Kidney (tissue), 14 donors: ENCODE measurements around the gene SAP130. TPM values are rescaled to one million over a fixed set of nuclear protein-coding genes. Genes with fewer than 3 reads are reported as not detected.

Experiments used
- DNase-seq, 5 donors: peaks; one replicate each; pipeline ENCODE4 v3.0.0-alpha.2; 2013 to 2020
- FAIRE-seq: peaks from 2 replicates; lab custom pipeline; 2012; peaks lifted over from hg19 to GRCh38; lab: Jason Lieb, UNC
- H3K27ac ChIP-seq, 2 donors: one replicate each; pipeline ENCODE4 v1.7.0; 2013; ENCODE audit warnings: low read depth in 2 of 2, low read length in 2 of 2, inconsistent platforms in 1 of 2
- H3K27me3 ChIP-seq: one replicate; pipeline ENCODE4 v1.7.1; 2013; ENCODE audit warnings: low read length, inconsistent platforms; ENCODE audit not compliant: control insufficient read depth, insufficient read depth
- H3K36me3 ChIP-seq, 3 donors: one replicate each; pipeline versions ENCODE4 v1.7.0 to v1.7.1; 2013; ENCODE audit warnings: low read length in 3 of 3, control low read depth in 1 of 3, inconsistent platforms in 1 of 3; ENCODE audit not compliant: insufficient read depth in 3 of 3, control insufficient read depth in 2 of 3
- H3K4me1 ChIP-seq, 3 donors: one replicate each; pipeline versions ENCODE4 v1.7.0 to v1.7.1; 2013; ENCODE audit warnings: low read length in 3 of 3, inconsistent platforms in 1 of 3, low read depth in 1 of 3; ENCODE audit not compliant: control insufficient read depth in 2 of 3, insufficient read depth in 2 of 3
- H3K4me3 ChIP-seq, 3 donors: one replicate each; pipeline versions ENCODE4 v1.7.0 to v1.8.1; 2013; ENCODE audit warnings: low read length in 3 of 3, control low read depth in 1 of 3, inconsistent platforms in 1 of 3
- H3K9ac ChIP-seq, 3 donors: one replicate each; pipeline versions ENCODE4 v1.7.0 to v1.7.1; 2013; ENCODE audit warnings: low read length in 3 of 3, control low read depth in 1 of 3, inconsistent platforms in 1 of 3
- H3K9me3 ChIP-seq, 3 donors: one replicate each; pipeline versions ENCODE4 v1.7.0 to v1.7.1; 2013; ENCODE audit warnings: low read length in 3 of 3, control low read depth in 1 of 3, inconsistent platforms in 1 of 3; ENCODE audit not compliant: control insufficient read depth in 2 of 3, insufficient read depth in 1 of 3
- CTCF ChIP-seq: IDR thresholded peaks from 3 replicates; pipeline ENCODE4 v1.5.1; 2012; ENCODE audit warnings: mild to moderate bottlenecking, moderate library complexity, borderline replicate concordance; ENCODE audit not compliant: insufficient read depth; ENCODE audit errors: extremely low read depth
- intact Hi-C: fragments of 100-400 bp; cut with DNase I; formaldehyde crosslinking; loops from one replicate; pipeline ENCODE4 v1.11.1; 2022
- polyA plus RNA-seq: library from polyadenylated mRNA; stranded (reverse); fragments of 350-450 nt; fragmentation: Illumina TruSeq; extraction: RNeasy Lipid Tissue Mini Kit (QIAGEN cat#74804); gene quantifications from one replicate; pipeline ENCODE4 v1.2.3, GENCODE V29; 2014; ENCODE audit warnings: low read depth, low replicate concordance; ENCODE audit not compliant: insufficient read depth
- total RNA-seq: library from RNA; stranded (reverse); fragmentation: NEBNext Ultra II Directional; extraction: Animal tissue kit (Norgen Biotek cat#: 25700); gene quantifications from one replicate; pipeline ENCODE4 v1.2.1, GENCODE V29; 2021
- donor health status: control.
- donor health status: control.
- donor health status: control.
- donor health status: control.
- donor health status: control.
- donor health status: DM: yes; HTN: yes; CAD: no.
- donor health status: Normal renal cell carcinoma (clear cell type).

The SAP130 gene
- total and polyA plus RNA-seq, 2 donors from 2014 or later: 6.2 to 17.5 TPM

- H3K9me3 ChIP-seq: peaks cover 0 to 13% (median 3%) of the 10 kb centered on the region in 3 donors
- H3K27ac ChIP-seq: no peak overlapping the region
- no peaks in the 10 kb centered on the region for H3K36me3 ChIP-seq
- no peak overlapping the region for H3K9ac ChIP-seq
- FAIRE-seq (no peak), DNase-seq (no peak)
- TF ChIP-seq CTCF: no peak
- H3K4me3 ChIP-seq: no peak overlapping the region
- no peaks in the 10 kb centered on the region for H3K27me3 ChIP-seq
- intact Hi-C loops: no loop called here
- H3K4me1 ChIP-seq: peaks cover 0 to 4% (median 0%) of the 10 kb centered on the region in 3 donors
Observed at GRCh38 chr2:128032092-128032491, 4.2 kb upstream of the SAP130 start.

- H3K4me3 ChIP-seq: peak overlapping the region; percentile 18 to 86 (median 78)
- no peaks in the 10 kb centered on the region for H3K36me3 ChIP-seq
- peaks cover 0 to 5% (median 3%) of the 10 kb centered on the region in 3 donors for H3K9me3 ChIP-seq
- H3K27me3 ChIP-seq: no peaks in the 10 kb centered on the region
- intact Hi-C loops: no loop called here
- no peak for TF ChIP-seq CTCF
- peak overlapping the region; percentile 23 to 55 for H3K27ac ChIP-seq
- no peak for DNase-seq
- H3K9ac ChIP-seq: peak overlapping the region in 1 of 3 donors; percentile 70
- FAIRE-seq: no peak
- H3K4me1 ChIP-seq: peaks cover 0 to 4% (median 0%) of the 10 kb centered on the region in 3 donors
Observed at GRCh38 chr2:128028668-128029054, 802 bp upstream of the SAP130 start.

- FAIRE-seq (no peak), DNase-seq (peak; percentile 99 to 100 (median 100))
- Histone ChIP-seq H3K9me3 (peaks cover 0 to 4% (median 3%) of the 10 kb centered on the region in 3 donors), H3K4me1 (peaks cover 0 to 4% (median 0%) of the 10 kb centered on the region in 3 donors), H3K27me3 (no peaks in the 10 kb centered on the region), H3K36me3 (no peaks in the 10 kb centered on the region), H3K27ac (peak overlapping the region; percentile 86 to 92), H3K4me3 (peak overlapping the region; percentile 45 to 86 (median 67)), H3K9ac (peak overlapping the region in 2 of 3 donors; percentile 23 to 26)
- no peak for TF ChIP-seq CTCF
- intact Hi-C loops: no loop called here
Observed at GRCh38 chr2:128027278-128027800, 520 bp downstream of the SAP130 start.
